Nephron progenitor cell (in vitro differentiated cells): ENCODE results near the gene SLC25A48.

ENCODE experiments used
- DNase-seq: peaks from one replicate; pipeline ENCODE4 v3.0.0; 2021
- H3K27ac Mint-ChIP-seq: 2 replicates; pipeline ENCODE4 v1.8.0; 2021; ENCODE audit warnings: mild to moderate bottlenecking, moderate library complexity, mixed read lengths
- H3K27me3 Mint-ChIP-seq: 2 replicates; pipeline ENCODE4 v1.8.0; 2021; ENCODE audit warnings: mild to moderate bottlenecking, low read depth, mixed read lengths; ENCODE audit not compliant: poor library complexity
- H3K36me3 Mint-ChIP-seq: 2 replicates; pipeline ENCODE4 v1.8.0; 2021; ENCODE audit warnings: low read depth, mixed read lengths
- H3K4me1 Mint-ChIP-seq: 2 replicates; pipeline ENCODE4 v1.8.0; 2021; ENCODE audit warnings: mixed read lengths
- H3K4me3 Mint-ChIP-seq: 2 replicates; pipeline ENCODE4 v1.8.0; 2021; ENCODE audit warnings: mild to moderate bottlenecking, moderate library complexity, mixed read lengths
- H3K9me3 Mint-ChIP-seq: 2 replicates; pipeline ENCODE4 v1.8.0; 2021; ENCODE audit warnings: mild to moderate bottlenecking, moderate library complexity, mixed read lengths
- CTCF ChIP-seq: fragments of 200-600 bp; sonication (generic); IDR thresholded peaks from 2 replicates; pipeline ENCODE4 v1.5.0; 2021; ENCODE audit warnings: antibody characterized with exemption

SLC25A48 gene

GRCh38 chr5:135887881-135888614, 53.6 kb downstream of the SLC25A48 start:
- no peaks in the 10 kb centered on the region for H3K9me3 Mint-ChIP-seq
- peak; percentile 55 for DNase-seq
- H3K27me3 Mint-ChIP-seq, result peaks cover 52% of the 10 kb centered on the region
- peaks cover 15% of the 10 kb centered on the region for H3K4me1 Mint-ChIP-seq
- no peak for TF ChIP-seq CTCF
- no peak overlapping the region for H3K4me3 Mint-ChIP-seq
- H3K36me3 Mint-ChIP-seq, result no peaks in the 10 kb centered on the region
- H3K27ac Mint-ChIP-seq, result no peak overlapping the region

GRCh38 chr5:135890296-135890695, 55.8 kb downstream of the SLC25A48 start:
- H3K9me3 Mint-ChIP-seq, result no peaks in the 10 kb centered on the region

GRCh38 chr5:135890867-135891266, 56.4 kb downstream of the SLC25A48 start:
- no peak for DNase-seq
- Mint-ChIP-seq H3K27ac (no peak overlapping the region), H3K27me3 (peaks cover 36% of the 10 kb centered on the region), H3K36me3 (no peaks in the 10 kb centered on the region), H3K9me3 (no peaks in the 10 kb centered on the region), H3K4me3 (no peak overlapping the region), H3K4me1 (peaks cover 15% of the 10 kb centered on the region)
- no peak for TF ChIP-seq CTCF

More at GRCh38 chr5:135890296-135890695, 55.8 kb downstream of the SLC25A48 start:
- DNase-seq, result no peak
- Mint-ChIP-seq H3K27ac (no peak overlapping the region), H3K4me1 (peaks cover 15% of the 10 kb centered on the region), H3K27me3 (peaks cover 39% of the 10 kb centered on the region), H3K36me3 (no peaks in the 10 kb centered on the region), H3K4me3 (no peak overlapping the region)
- TF ChIP-seq CTCF, result no peak

- Mint-ChIP-seq H3K9me3 (no peaks in the 10 kb centered on the region), H3K27ac (no peak overlapping the region), H3K4me1 (peaks cover 15% of the 10 kb centered on the region), H3K36me3 (no peaks in the 10 kb centered on the region), H3K27me3 (peaks cover 36% of the 10 kb centered on the region), H3K4me3 (no peak overlapping the region)
- no peak for TF ChIP-seq CTCF
- no peak for DNase-seq
Observed at GRCh38 chr5:135891268-135891667, 56.8 kb downstream of the SLC25A48 start.

GRCh38 chr5:135891791-135892190, 57.3 kb downstream of the SLC25A48 start:
- TF ChIP-seq CTCF, result peak; percentile 63
- Mint-ChIP-seq H3K4me3 (no peak overlapping the region), H3K27me3 (peaks cover 33% of the 10 kb centered on the region), H3K4me1 (peaks cover 15% of the 10 kb centered on the region), H3K9me3 (no peaks in the 10 kb centered on the region), H3K27ac (peak overlapping the region; percentile 25), H3K36me3 (no peaks in the 10 kb centered on the region)
- DNase-seq, result peak; percentile 51

- peaks cover 31% of the 10 kb centered on the region for H3K27me3 Mint-ChIP-seq
- H3K27ac Mint-ChIP-seq, result no peak overlapping the region
- no peaks in the 10 kb centered on the region for H3K4me1 Mint-ChIP-seq
- H3K9me3 Mint-ChIP-seq, result no peaks in the 10 kb centered on the region
- no peaks in the 10 kb centered on the region for H3K36me3 Mint-ChIP-seq
- H3K4me3 Mint-ChIP-seq, result no peak overlapping the region
- no peak for DNase-seq
- TF ChIP-seq CTCF, result no peak
Observed at GRCh38 chr5:135894276-135894675, 59.8 kb downstream of the SLC25A48 start.
